Activated CD4-positive, alpha-beta T cell treated with anti-CD3 and anti-CD28 coated beads, Interleukin-2, amount 50 U/mL, for 48 hours (primary cell): ENCODE measurements around the gene MEX3C.

Source experiments
- DNase-seq, 2 experiments: peaks; one replicate each; pipeline ENCODE4 v3.0.0-alpha.2; 2020

MEX3C gene

GRCh38 chr18:51197661-51198424 is at the start of gene MEX3C:
TSS of gene MEX3C (minus strand) at chr18:51197681. CDS start at chr18:51197320, 361 bp downstream.
- peak; percentile 99 for DNase-seq

- no peak for DNase-seq
Observed at GRCh38 chr18:51241226-51241625, 43.7 kb upstream of the MEX3C start.

GRCh38 chr18:51236225-51236624 is 38.7 kb upstream of the MEX3C start:
- no peak for DNase-seq

DNA sequence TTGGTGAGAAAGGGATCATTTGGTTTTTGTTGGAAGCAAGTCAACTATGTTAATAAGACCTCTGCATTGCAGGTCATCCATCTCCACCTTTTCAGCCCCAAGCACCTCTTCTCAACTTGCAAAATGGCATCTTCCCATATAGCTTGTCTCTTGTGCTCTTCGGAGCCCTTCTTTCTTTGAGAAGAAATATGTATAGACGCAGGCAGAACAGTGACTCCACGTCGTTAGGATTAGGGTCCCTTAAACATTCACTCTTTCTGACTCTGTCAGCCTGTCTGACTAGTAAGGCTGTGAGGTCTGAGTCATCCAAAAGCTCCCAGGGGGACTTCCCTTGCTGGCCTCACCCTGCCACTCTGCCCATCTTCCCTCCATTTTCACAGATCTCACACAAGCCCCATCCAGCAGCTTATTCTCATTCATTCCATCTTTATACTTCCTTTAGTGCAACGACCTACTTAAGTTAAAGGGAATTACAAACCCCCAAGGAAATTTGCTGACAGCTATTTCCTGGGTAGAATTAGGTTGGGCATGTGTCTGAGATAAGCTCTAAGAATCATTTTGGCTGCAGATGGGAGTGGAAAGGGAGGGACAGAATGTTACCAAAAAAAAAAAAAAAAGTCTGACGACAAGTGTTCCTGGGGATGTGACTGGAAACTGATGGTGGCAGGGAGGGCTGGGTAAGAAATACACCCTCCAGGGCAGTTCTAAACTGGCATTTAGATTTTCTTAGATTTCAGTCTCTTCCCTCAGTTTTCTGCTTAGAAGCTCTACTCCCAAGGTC is 37.7 kb upstream of the MEX3C start:
- peak; percentile 35 to 55 for DNase-seq

DNA sequence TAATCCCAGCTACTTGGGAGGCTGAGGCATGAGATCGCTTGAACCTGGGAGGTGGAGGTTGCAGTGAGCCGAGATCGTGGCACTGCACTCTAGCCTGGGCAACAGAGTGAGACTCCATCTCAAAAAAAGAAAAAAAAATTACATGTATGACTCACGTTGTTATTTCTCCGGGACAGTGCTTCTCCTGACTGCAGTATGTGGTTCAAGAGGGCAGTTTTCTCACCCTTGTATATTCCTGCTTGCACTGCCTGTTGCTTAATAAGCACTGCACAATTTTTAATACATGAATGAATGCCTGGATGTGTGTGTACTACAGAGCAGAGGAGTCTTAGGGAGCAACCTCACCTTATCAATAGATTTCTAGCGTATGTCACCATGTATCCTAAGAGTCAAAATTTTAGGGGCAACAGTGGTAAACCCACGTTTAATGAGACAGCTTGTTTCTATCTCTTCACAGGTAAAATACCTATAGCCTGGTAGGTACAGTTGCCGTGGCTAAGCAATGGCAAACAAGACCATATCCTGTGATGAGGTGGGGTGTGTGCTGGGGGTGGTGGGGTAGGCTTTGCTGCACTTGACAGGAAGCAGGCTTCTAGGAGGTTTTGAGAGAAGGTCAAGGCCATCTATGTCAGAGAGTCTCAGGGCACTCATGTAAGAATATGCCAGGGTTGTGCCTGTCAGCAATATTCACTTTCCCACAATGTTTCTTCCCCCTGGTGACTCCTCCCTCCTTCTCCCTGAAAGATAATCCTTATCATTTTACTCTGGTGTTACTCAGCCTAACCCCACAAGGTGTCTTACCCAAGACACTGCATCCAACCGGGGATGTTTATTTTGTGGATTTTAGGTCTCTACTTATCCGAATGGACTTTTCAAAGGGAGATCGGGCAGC is 36.9 kb upstream of the MEX3C start:
- DNase-seq, result no peak

GRCh38 chr18:51229328-51229727 is 31.8 kb upstream of the MEX3C start:
- no peak for DNase-seq

- no peak for DNase-seq
Observed at GRCh38 chr18:51227660-51228059, 30.2 kb upstream of the MEX3C start.

GRCh38 chr18:51226587-51227350 is 29.3 kb upstream of the MEX3C start:
- DNase-seq, result no peak

- DNase-seq, result no peak
Observed at GRCh38 chr18:51226068-51226467, 28.6 kb upstream of the MEX3C start.

DNA sequence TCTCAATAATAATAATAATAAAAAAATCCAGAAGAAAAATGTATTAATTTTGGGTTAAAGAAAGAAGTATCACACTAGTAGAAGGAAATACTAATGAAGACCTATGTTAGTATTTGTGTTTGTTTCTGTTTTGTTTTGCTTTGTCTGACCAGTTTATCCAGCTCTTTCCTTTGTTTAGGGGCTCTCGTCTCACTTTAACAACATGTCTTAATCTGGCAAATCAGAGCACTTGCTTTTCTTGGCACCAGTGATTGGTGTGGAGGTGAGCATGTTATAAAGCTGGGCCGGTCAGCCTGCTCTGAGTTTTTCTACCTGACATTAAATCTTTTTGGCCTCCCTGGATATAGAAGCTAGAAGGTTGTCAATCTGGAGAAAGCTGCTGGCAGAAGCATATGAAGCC is 15.1 kb upstream of the MEX3C start:
- DNase-seq, result no peak

DNA sequence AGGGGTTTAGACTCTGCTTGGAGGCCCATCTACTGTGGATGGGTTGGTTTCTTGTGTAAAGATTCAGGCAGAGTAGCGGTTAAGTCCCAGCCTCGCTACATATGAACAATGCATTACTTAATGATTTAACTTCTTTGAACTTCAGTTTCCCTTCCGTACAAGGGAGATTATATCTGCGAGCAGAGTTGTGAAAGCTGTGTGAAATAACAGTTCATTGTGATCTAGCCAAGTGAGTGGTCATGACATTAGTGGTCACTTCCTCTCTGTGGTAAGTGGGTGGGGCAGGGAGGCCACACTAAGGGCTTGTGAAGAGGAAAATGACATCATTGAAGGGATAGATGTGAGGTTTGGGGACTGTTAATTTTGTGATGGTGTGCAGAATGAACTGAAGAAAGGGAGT is 14.1 kb upstream of the MEX3C start:
- peak; percentile 48 to 67 for DNase-seq

DNA sequence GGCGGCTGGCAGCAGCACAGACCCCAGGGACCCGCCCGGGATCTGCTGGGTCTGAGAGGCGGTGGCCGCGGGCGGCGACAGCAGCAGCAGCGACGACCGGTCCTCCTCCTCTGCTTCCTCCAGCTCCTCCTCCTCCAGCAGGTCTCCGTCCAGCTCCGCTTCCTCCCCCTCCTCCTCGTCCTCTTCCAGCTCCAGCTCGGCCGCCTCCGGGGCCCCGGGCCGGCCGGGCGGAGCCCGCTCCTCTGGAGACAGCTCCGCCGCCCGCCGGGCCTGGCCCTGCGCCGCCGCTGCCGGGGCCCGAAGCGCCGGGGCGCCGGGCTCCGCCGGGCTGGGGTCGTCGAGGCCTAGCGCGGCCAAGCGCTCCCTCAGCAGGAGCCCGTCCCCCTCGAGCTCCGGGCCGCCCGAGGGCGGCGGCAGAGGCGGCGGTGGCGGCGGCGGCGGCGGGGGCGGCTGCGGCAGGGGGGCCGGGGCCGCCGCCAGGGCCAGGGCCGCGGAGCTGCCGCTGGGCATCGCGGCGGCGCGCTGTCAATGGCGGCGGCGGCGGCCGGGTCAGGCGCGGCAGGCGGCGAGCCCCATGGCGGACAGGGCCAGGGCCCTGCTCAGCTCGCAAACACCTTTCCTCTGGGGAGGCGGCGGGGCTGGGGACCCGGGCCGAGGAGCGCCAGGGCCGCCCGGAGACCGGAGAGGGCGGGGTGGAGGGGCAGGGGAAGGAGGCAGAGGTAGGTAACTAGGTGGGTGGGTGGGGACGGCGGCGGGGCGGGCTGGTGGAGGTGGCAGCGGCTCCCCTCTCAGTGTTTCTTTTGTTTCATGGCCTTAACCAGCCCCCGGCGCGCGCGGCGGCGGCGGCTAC is 445 bp downstream of the MEX3C start:
- DNase-seq, result peak; percentile 42 to 52

GRCh38 chr18:51196118-51196810 is 1.2 kb downstream of the MEX3C start:
- peak; percentile 51 to 66 for DNase-seq

GRCh38 chr18:51195451-51196117 is 1.9 kb downstream of the MEX3C start:
- DNase-seq, result peak; percentile 20 to 41

- no peak for DNase-seq
Observed at GRCh38 chr18:51195086-51195450, 2.4 kb downstream of the MEX3C start.

DNA sequence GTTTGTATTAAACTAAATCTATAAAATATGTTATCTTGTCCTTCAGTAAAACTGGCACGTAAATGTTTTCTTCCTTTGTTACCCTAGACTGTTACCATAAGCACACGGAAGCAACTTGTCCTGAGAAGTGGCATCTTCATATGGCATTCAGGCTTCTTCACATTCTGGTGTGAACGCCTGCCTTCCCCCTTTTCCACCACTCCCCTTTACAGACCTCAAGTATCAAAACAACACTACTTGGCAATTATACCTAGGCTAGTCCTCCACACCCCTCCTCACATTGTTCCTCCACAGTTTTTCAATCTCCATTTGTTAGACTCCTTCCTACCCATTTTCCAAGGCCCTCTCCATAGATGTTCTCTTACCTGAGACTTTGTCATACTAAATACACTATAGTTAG is 2.9 kb downstream of the MEX3C start:
- no peak for DNase-seq

DNA sequence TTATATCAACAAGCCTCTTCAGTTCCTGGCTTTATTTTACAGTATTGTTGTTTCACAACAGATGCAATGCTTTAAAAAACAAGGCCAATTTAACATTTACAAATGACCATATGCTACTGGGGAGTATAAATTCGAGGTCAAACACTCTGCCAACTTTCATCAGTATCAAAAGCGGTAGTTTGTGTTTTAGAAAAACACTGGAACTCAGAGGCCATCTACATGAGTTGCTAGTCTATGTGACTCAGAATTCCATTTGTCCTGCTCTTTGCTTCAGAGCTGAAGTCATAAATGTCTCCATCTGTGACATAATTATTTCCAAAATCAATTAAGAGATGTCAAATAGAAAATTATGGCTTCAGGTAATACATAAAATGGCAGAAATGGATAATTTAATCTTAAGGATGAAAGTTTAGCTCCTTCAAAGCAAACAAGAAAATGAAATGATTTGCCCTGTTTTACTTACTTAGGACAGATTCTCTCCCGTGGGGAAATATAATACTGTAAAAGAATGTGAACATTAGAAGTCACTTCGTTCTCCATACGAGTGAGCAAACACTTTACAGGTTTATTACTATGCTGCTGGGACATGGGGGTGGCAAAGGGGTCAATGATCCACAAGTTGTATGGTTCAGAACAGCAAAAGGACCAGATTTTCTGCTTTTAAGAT is 3.7 kb downstream of the MEX3C start:
- no peak for DNase-seq

GRCh38 chr18:51192696-51193095 is 4.8 kb downstream of the MEX3C start:
- no peak for DNase-seq

DNA sequence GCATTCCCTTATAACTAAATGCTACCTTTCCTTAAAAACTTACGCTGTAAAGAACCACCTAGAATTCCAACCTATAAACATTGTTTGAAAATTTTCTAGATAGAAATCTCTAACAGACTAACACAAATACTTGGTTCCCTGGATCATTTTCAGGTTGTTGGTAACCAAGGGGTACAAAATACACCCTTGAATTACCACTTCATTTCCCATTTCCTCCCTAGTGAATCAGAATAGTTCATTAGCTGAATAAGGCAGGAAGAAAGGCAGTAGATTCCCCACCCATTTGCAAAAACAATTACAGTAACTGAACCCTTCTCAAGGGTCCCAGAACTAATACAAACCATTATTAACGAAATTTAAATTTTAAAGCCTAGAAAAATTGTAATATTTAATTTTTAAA is 5.5 kb downstream of the MEX3C start:
- no peak for DNase-seq
